Astrocyte (in vitro differentiated cells and primary cell): Measurements from ENCODE around the gene GMCL2. TPM values are rescaled to one million over a fixed set of nuclear protein-coding genes. Genes with fewer than 3 reads are reported as not detected.

Source experiments
- DNase-seq: peaks from one replicate; pipeline ENCODE4 v3.0.0-alpha.2; 2010; ENCODE audit warnings: low read depth
- FAIRE-seq: peaks from 2 replicates; lab custom pipeline; 2011; peaks lifted over from hg19 to GRCh38; lab: Jason Lieb, UNC
- H2AFZ ChIP-seq: 2 replicates; pipeline ENCODE4 v1.6.0; 2012; ENCODE audit warnings: low read depth, low read length, inconsistent platforms
- H3K27ac ChIP-seq: 2 replicates; pipeline ENCODE4 v1.5.1; 2011; ENCODE audit warnings: low read depth, low read length, inconsistent platforms
- H3K27me3 ChIP-seq: 2 replicates; pipeline ENCODE4 v1.6.0; 2011; ENCODE audit warnings: low read length, inconsistent platforms; ENCODE audit not compliant: insufficient read depth
- H3K36me3 ChIP-seq: 2 replicates; pipeline ENCODE4 v1.5.1; 2011; ENCODE audit warnings: low read length, inconsistent platforms; ENCODE audit not compliant: insufficient read depth
- H3K4me1 ChIP-seq: 2 replicates; pipeline ENCODE4 v1.5.1; 2011; ENCODE audit warnings: low read length, inconsistent platforms; ENCODE audit not compliant: insufficient read depth
- H3K4me2 ChIP-seq: 2 replicates; pipeline ENCODE4 v1.6.0; 2012; ENCODE audit warnings: low read length, inconsistent platforms
- H3K4me3 ChIP-seq: 2 replicates; pipeline ENCODE4 v1.5.1; 2011; ENCODE audit warnings: low read depth, mild to moderate bottlenecking, low read length, inconsistent platforms; ENCODE audit not compliant: insufficient read depth
- H3K79me2 ChIP-seq: 2 replicates; pipeline ENCODE4 v1.6.0; 2012; ENCODE audit warnings: mild to moderate bottlenecking, low read length, inconsistent platforms; ENCODE audit not compliant: insufficient read depth
- H3K9ac ChIP-seq: 2 replicates; pipeline ENCODE4 v1.6.0; 2012; ENCODE audit warnings: mild to moderate bottlenecking, low read length, inconsistent platforms
- H3K9me3 ChIP-seq: 2 replicates; pipeline ENCODE4 v1.5.1; 2012; ENCODE audit warnings: low read depth, mild to moderate bottlenecking, low read length, inconsistent platforms; ENCODE audit not compliant: insufficient read depth
- H4K20me1 ChIP-seq: 2 replicates; pipeline ENCODE4 v1.6.0; 2012; ENCODE audit warnings: low read length, inconsistent platforms; ENCODE audit not compliant: insufficient read depth
- H3K27ac Mint-ChIP-seq: one replicate; pipeline ENCODE4 v1.8.0; 2021; ENCODE audit warnings: mild to moderate bottlenecking, mixed read lengths; ENCODE audit not compliant: unreplicated experiment
- H3K27me3 Mint-ChIP-seq: one replicate; pipeline ENCODE4 v1.8.0; 2021; ENCODE audit warnings: low read depth, mixed read lengths; ENCODE audit not compliant: unreplicated experiment
- H3K36me3 Mint-ChIP-seq: one replicate; pipeline ENCODE4 v1.8.0; 2021; ENCODE audit warnings: low read depth, mixed read lengths; ENCODE audit not compliant: unreplicated experiment
- H3K4me1 Mint-ChIP-seq: one replicate; pipeline ENCODE4 v1.8.0; 2021; ENCODE audit warnings: low read depth, mixed read lengths; ENCODE audit not compliant: unreplicated experiment
- H3K4me3 Mint-ChIP-seq: one replicate; pipeline ENCODE4 v1.8.0; 2021; ENCODE audit warnings: mild to moderate bottlenecking, moderate library complexity, mixed read lengths; ENCODE audit not compliant: unreplicated experiment
- H3K9me3 Mint-ChIP-seq: one replicate; pipeline ENCODE4 v1.8.0; 2021; ENCODE audit warnings: mild to moderate bottlenecking, mixed read lengths; ENCODE audit not compliant: unreplicated experiment
- EZH2 ChIP-seq: IDR thresholded peaks from 2 replicates; pipeline ENCODE4 v1.6.1; 2012; ENCODE audit warnings: mild to moderate bottlenecking, low read length, inconsistent platforms; ENCODE audit not compliant: insufficient read depth
- total RNA-seq: library from RNA; stranded (reverse); gene quantifications from 2 replicates; pipeline ENCODE4 v1.2.1, GENCODE V29; 2021
- TF ChIP-seq, protein P1 (sequence below): IDR thresholded peaks from 2 replicates; pipeline ENCODE4 v1.5.1; 2011; ENCODE audit warnings: low read depth, mild to moderate bottlenecking, inconsistent platforms, low read length, moderate library complexity; ENCODE audit not compliant: insufficient read depth

Gene GMCL2
- total RNA-seq, 1 donor from 2014 or later, result not detected

DNA sequence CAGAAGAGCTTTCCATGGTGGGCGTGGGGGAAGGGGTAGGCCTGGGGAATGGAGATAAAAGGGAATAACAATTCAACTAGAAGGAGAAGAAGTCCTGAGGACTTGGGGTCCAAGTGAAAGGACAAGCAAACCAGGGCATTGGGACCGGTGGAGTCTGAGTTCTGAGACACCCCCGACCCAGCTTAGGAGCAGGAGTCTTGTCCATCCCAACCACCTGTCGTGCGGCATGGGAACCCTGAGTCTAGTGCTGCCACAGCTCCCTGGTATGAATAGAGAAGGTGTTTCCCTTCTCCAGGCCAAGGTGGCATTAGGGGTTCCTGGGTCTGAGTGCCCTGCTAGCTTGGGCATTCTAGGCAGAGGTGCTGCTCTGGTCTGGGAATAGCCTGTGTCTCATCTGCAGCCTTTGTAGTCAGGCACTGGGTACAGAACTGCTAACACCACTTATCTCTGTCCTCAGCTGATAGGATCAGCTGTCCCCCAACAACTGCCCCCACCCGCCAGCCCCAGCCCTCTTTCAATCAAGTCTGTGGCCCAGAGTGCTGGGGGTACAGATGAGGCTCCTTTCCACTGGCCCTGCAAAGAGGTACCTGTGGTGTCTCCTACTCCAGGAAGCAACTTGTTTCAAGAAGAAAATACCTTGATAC, 27.1 kb upstream of the GMCL2 start:
- Mint-ChIP-seq H3K27ac (no peak overlapping the region), H3K4me1 (peaks cover 2% of the 10 kb centered on the region), H3K9me3 (peaks cover 5% of the 10 kb centered on the region), H3K36me3 (peaks cover 27% of the 10 kb centered on the region), H3K27me3 (no peaks in the 10 kb centered on the region), H3K4me3 (no peak overlapping the region)
- FAIRE-seq (no peak), DNase-seq (no peak)
- H3K79me2 ChIP-seq, result peaks cover 48% of the 10 kb centered on the region
- H3K27ac ChIP-seq, result no peak overlapping the region
- H3K4me2 ChIP-seq, result no peak overlapping the region
- H3K4me1 ChIP-seq, result no peaks in the 10 kb centered on the region
- no peaks in the 10 kb centered on the region for H3K9me3 ChIP-seq
- H3K27me3 ChIP-seq, result no peaks in the 10 kb centered on the region
- H3K9ac ChIP-seq, result no peak overlapping the region
- no peak overlapping the region for H2AFZ ChIP-seq
- TF ChIP-seq, protein P1, sequence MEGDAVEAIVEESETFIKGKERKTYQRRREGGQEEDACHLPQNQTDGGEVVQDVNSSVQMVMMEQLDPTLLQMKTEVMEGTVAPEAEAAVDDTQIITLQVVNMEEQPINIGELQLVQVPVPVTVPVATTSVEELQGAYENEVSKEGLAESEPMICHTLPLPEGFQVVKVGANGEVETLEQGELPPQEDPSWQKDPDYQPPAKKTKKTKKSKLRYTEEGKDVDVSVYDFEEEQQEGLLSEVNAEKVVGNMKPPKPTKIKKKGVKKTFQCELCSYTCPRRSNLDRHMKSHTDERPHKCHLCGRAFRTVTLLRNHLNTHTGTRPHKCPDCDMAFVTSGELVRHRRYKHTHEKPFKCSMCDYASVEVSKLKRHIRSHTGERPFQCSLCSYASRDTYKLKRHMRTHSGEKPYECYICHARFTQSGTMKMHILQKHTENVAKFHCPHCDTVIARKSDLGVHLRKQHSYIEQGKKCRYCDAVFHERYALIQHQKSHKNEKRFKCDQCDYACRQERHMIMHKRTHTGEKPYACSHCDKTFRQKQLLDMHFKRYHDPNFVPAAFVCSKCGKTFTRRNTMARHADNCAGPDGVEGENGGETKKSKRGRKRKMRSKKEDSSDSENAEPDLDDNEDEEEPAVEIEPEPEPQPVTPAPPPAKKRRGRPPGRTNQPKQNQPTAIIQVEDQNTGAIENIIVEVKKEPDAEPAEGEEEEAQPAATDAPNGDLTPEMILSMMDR, result no peak
- no peak for TF ChIP-seq EZH2
- no peak overlapping the region for H3K4me3 ChIP-seq
- H3K36me3 ChIP-seq, result peaks cover 74% of the 10 kb centered on the region
- H4K20me1 ChIP-seq, result peaks cover 72% of the 10 kb centered on the region

- peaks cover 5% of the 10 kb centered on the region for H3K9me3 Mint-ChIP-seq
- no peak overlapping the region for H3K4me3 Mint-ChIP-seq
Measured at GRCh38 chr5:178213748-178214151, 26.6 kb upstream of the GMCL2 start.

More at GRCh38 chr5:178213748-178214151, 26.6 kb upstream of the GMCL2 start:
- H3K27ac ChIP-seq, result no peak overlapping the region
- TF ChIP-seq EZH2, result no peak
- TF ChIP-seq, protein P1, result no peak
- no peak overlapping the region for H3K9ac ChIP-seq
- no peak overlapping the region for H3K4me3 ChIP-seq
- peaks cover 78% of the 10 kb centered on the region for H4K20me1 ChIP-seq
- H3K36me3 Mint-ChIP-seq, result peaks cover 33% of the 10 kb centered on the region
- H3K27ac Mint-ChIP-seq, result no peak overlapping the region
- DNase-seq (no peak), FAIRE-seq (no peak)
- H3K4me2 ChIP-seq, result no peak overlapping the region
- H3K27me3 ChIP-seq, result no peaks in the 10 kb centered on the region
- no peaks in the 10 kb centered on the region for H3K4me1 ChIP-seq
- peaks cover 77% of the 10 kb centered on the region for H3K36me3 ChIP-seq
- peaks cover 53% of the 10 kb centered on the region for H3K79me2 ChIP-seq
- H2AFZ ChIP-seq, result no peak overlapping the region
- H3K4me1 Mint-ChIP-seq, result peaks cover 2% of the 10 kb centered on the region
- H3K9me3 ChIP-seq, result no peaks in the 10 kb centered on the region
- no peaks in the 10 kb centered on the region for H3K27me3 Mint-ChIP-seq
